ENCODE data around the gene NUP210.
"Not testable (repeated sequence)": the region's sequence is repeated elsewhere in the genome, so short reads cannot be mapped to it uniquely, and the experiment has no call there.

The NUP210 gene

GRCh38 chr3:13457593-13457992, 37.5 kb upstream of the NUP210 start:
- 90 to 95% methylated on average over 4 of the region's 4 CpGs for WGBS, 2 experiments (ENCODE audit: insufficient coverage in 2 of 2)
- no peaks in the 10 kb centered on the region for H3K36me3 ChIP-seq (ENCODE audit: control insufficient read depth, insufficient read depth, low read length)

GRCh38 chr3:13455644-13456043, 35.5 kb upstream of the NUP210 start:
- H3K9me3 ChIP-seq (ENCODE audit: control insufficient read depth, low read length), result no peaks in the 10 kb centered on the region
- H3K4me3 ChIP-seq (ENCODE audit: extremely low read depth, insufficient read depth, low read length, poor library complexity, severe bottlenecking), result no peak overlapping the region
- H3K27ac ChIP-seq (ENCODE audit: low read depth, low read length, severe bottlenecking), result no peak overlapping the region
- 94 to 97% methylated on average over 4 to 6 of the region's 6 CpGs for WGBS, 2 experiments (ENCODE audit: insufficient coverage in 2 of 2)
- H3K36me3 ChIP-seq (ENCODE audit: control insufficient read depth, insufficient read depth, low read length), result no peaks in the 10 kb centered on the region
- H3K4me1 ChIP-seq (ENCODE audit: control insufficient read depth, insufficient read depth, low read length, poor library complexity, severe bottlenecking), result no peaks in the 10 kb centered on the region

More at GRCh38 chr3:13457593-13457992, 37.5 kb upstream of the NUP210 start:
- H3K4me1 ChIP-seq (ENCODE audit: control insufficient read depth, insufficient read depth, low read length, poor library complexity, severe bottlenecking), result no peaks in the 10 kb centered on the region
- no peak overlapping the region for H3K27ac ChIP-seq (ENCODE audit: low read depth, low read length, severe bottlenecking)
- H3K4me3 ChIP-seq (ENCODE audit: extremely low read depth, insufficient read depth, low read length, poor library complexity, severe bottlenecking), result no peak overlapping the region
- no peaks in the 10 kb centered on the region for H3K9me3 ChIP-seq (ENCODE audit: control insufficient read depth, low read length)

DNA sequence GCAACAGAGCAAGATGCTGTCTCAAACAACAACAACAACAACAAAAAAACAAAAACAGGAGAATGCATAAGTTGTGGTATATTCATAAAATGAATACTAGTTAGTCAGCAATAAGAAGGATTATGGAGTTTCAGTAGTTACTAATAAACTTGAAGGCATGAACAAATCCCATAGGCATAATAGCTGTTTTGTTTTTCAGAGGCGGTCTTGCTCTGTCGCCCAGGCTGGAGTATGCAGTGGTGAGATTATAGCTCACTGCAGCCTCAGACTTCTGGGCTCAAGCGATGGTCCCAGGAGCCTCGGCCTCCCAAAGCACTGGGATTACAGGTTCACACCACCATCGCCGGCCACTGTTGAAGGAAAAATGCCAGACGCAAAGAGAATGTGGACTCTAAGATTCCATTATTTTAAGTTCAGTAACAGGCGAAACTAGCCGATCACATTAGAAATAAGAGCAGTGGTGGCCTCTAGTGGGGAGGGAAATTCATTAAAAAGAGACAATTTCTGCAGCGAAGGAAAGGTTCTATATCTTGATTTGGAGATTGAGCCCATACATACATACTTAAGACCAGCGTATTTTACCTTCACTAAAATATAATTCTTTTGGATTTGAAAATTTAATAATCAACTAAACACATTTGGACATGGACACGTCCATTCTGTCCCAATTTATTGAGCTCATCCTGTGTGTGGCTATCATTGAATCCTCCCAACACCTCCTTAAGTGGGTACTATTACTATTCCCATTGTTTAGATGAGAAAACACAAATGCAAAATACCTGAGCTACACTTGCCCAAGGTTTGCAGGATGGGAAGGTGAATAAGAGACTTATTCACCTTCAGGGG, 32.6 kb upstream of the NUP210 start:
- WGBS, 2 experiments (ENCODE audit: insufficient coverage in 2 of 2), result 48 to 51% methylated on average over 4 to 9 of the region's 12 CpGs
- H3K27ac ChIP-seq (ENCODE audit: low read depth, low read length, severe bottlenecking), result no peak overlapping the region

DNA sequence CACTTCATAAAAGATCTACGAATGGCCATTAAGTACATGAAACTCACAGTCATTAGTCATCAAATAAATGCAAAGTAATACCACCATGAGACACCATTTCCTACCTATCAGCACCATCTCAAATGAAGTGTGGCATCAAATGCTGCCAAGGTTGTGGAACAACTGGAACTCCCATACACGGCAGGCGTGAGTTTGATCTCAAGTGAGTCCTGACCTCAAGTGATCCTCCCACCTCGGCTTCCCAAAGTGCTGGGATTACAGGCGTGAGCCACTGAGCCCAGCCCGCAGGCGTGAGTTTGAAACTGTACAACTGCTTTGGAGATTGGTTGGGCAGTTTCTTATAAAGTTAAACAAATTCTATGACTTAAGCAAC, 31.2 kb upstream of the NUP210 start:
- Histone ChIP-seq H3K27ac (ENCODE audit: low read depth, low read length, severe bottlenecking) (peak overlapping the region; percentile 81), H3K4me3 (ENCODE audit: extremely low read depth, insufficient read depth, low read length, poor library complexity, severe bottlenecking) (peak overlapping the region; percentile 27), H3K9me3 (ENCODE audit: control insufficient read depth, low read length) (no peaks in the 10 kb centered on the region), H3K36me3 (ENCODE audit: control insufficient read depth, insufficient read depth, low read length) (no peaks in the 10 kb centered on the region), H3K4me1 (ENCODE audit: control insufficient read depth, insufficient read depth, low read length, poor library complexity, severe bottlenecking) (no peaks in the 10 kb centered on the region)
- 34 to 54% methylated on average over 2 to 3 of the region's 7 CpGs for WGBS, 2 experiments (ENCODE audit: insufficient coverage in 2 of 2)

More for the DNA sequence above, 32.6 kb upstream of the NUP210 start:
- Histone ChIP-seq H3K4me1 (ENCODE audit: control insufficient read depth, insufficient read depth, low read length, poor library complexity, severe bottlenecking) (no peaks in the 10 kb centered on the region), H3K4me3 (ENCODE audit: extremely low read depth, insufficient read depth, low read length, poor library complexity, severe bottlenecking) (no peak overlapping the region), H3K9me3 (ENCODE audit: control insufficient read depth, low read length) (no peaks in the 10 kb centered on the region), H3K36me3 (ENCODE audit: control insufficient read depth, insufficient read depth, low read length) (no peaks in the 10 kb centered on the region)

DNA sequence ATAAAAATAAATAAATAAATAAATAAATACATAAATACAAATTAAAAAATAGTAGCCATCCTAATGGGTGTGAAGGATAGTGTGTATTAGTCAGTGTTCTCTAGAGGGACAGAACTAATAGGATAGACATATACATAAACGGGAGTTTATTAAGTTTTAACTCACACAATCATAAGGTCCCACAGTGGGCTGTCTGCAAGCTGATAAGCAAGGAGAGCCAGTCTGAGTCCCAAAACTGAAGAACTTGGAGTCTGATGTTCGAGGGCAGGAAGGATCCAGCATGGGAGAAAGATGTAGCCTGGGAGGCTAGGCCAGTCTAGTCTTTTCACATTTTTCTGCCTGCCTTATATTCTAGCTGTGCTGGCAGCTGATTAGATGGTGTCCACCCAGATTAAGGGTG, 22.8 kb upstream of the NUP210 start:
- not testable (repeated sequence) for H3K27ac ChIP-seq (ENCODE audit: low read depth, low read length, severe bottlenecking); H3K9me3 ChIP-seq (ENCODE audit: control insufficient read depth, low read length); H3K4me1 ChIP-seq (ENCODE audit: control insufficient read depth, insufficient read depth, low read length, poor library complexity, severe bottlenecking); H3K4me3 ChIP-seq (ENCODE audit: extremely low read depth, insufficient read depth, low read length, poor library complexity, severe bottlenecking); H3K36me3 ChIP-seq (ENCODE audit: control insufficient read depth, insufficient read depth, low read length)
- 83 to 100% methylated on average over 1 of the region's 2 CpGs for WGBS, 2 experiments (ENCODE audit: insufficient coverage in 2 of 2)

DNA sequence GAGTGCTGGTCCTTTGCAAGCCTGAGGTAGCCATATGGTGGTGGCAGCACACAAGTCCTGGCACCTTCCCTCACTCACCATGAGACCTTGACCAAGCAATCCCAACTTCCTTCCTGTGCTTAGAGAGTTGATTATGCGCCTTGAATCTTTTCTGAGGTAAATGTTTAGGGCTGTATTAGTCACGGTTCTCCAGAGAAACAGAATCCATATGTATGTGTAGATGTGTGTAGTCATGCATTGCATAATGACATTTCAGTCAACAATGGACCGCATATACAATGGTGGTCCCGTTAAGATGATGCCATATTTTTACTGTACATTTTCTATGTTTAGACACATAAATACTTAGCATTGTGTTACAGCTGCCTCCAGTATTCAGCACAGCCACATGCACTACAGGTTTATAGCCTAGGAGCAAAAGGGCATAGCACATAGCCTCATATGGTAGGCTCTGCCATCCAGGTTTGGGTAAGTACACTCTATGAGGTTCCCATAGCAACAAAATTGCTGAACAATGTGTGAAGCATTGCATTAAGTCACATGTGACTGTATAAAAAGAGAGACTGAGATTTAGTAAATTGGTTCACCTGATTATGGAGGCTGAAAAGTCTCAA, 20.2 kb upstream of the NUP210 start:
- H3K36me3 ChIP-seq (ENCODE audit: control insufficient read depth, insufficient read depth, low read length), result no peaks in the 10 kb centered on the region
- 93 to 100% methylated on average over 1 to 2 of the region's 4 CpGs for WGBS, 2 experiments (ENCODE audit: insufficient coverage in 2 of 2)
- H3K27ac ChIP-seq (ENCODE audit: low read depth, low read length, severe bottlenecking), result no peak overlapping the region
- H3K4me3 ChIP-seq (ENCODE audit: extremely low read depth, insufficient read depth, low read length, poor library complexity, severe bottlenecking), result no peak overlapping the region
- no peaks in the 10 kb centered on the region for H3K9me3 ChIP-seq (ENCODE audit: control insufficient read depth, low read length)
- no peaks in the 10 kb centered on the region for H3K4me1 ChIP-seq (ENCODE audit: control insufficient read depth, insufficient read depth, low read length, poor library complexity, severe bottlenecking)

- WGBS, 2 experiments (ENCODE audit: insufficient coverage in 2 of 2), result 91 to 96% methylated on average over 4 of the region's 4 CpGs
- H3K4me3 ChIP-seq (ENCODE audit: extremely low read depth, insufficient read depth, low read length, poor library complexity, severe bottlenecking); H3K27ac ChIP-seq (ENCODE audit: low read depth, low read length, severe bottlenecking); H3K4me1 ChIP-seq (ENCODE audit: control insufficient read depth, insufficient read depth, low read length, poor library complexity, severe bottlenecking); H3K9me3 ChIP-seq (ENCODE audit: control insufficient read depth, low read length); H3K36me3 ChIP-seq (ENCODE audit: control insufficient read depth, insufficient read depth, low read length): not testable (repeated sequence)
Measured at GRCh38 chr3:13436213-13436612, 16.1 kb upstream of the NUP210 start.

DNA sequence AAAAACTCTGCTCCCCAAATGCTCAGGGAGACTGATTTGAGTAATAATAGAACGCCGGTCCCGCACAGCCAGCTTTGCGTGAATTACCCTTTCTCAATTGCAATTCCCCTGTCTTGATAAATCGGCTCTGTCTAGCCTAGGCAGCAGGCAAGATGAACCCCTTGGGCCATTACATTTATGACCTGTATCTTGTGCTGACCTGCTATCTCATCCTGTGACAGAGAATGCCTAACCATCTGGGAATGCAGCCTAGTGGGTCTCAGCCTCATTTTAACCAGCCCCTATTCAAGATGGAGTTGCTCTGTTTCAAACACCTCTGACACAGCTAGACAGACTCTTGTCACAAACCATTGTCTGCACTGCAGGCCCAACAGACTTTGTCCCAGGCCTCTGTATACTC, 13.8 kb upstream of the NUP210 start:
- H3K9me3 ChIP-seq (ENCODE audit: control insufficient read depth, low read length), result no peaks in the 10 kb centered on the region
- H3K4me3 ChIP-seq (ENCODE audit: extremely low read depth, insufficient read depth, low read length, poor library complexity, severe bottlenecking), result no peak overlapping the region
- 79 to 97% methylated on average over 5 of the region's 5 CpGs for WGBS, 2 experiments (ENCODE audit: insufficient coverage in 2 of 2)
- H3K36me3 ChIP-seq (ENCODE audit: control insufficient read depth, insufficient read depth, low read length), result no peaks in the 10 kb centered on the region
- no peak overlapping the region for H3K27ac ChIP-seq (ENCODE audit: low read depth, low read length, severe bottlenecking)
- no peaks in the 10 kb centered on the region for H3K4me1 ChIP-seq (ENCODE audit: control insufficient read depth, insufficient read depth, low read length, poor library complexity, severe bottlenecking)

- H3K36me3 ChIP-seq (ENCODE audit: control insufficient read depth, insufficient read depth, low read length), result no peaks in the 10 kb centered on the region
- WGBS, 2 experiments (ENCODE audit: insufficient coverage in 2 of 2), result 100% methylated on average over 1 of the region's 1 CpG; no CpG with 5 or more reads in 1 of the 2 experiments
- no peak overlapping the region for H3K27ac ChIP-seq (ENCODE audit: low read depth, low read length, severe bottlenecking)
- no peak overlapping the region for H3K4me3 ChIP-seq (ENCODE audit: extremely low read depth, insufficient read depth, low read length, poor library complexity, severe bottlenecking)
- H3K9me3 ChIP-seq (ENCODE audit: control insufficient read depth, low read length), result no peaks in the 10 kb centered on the region
- no peaks in the 10 kb centered on the region for H3K4me1 ChIP-seq (ENCODE audit: control insufficient read depth, insufficient read depth, low read length, poor library complexity, severe bottlenecking)
Measured at GRCh38 chr3:13432093-13432492, 12.0 kb upstream of the NUP210 start.

DNA sequence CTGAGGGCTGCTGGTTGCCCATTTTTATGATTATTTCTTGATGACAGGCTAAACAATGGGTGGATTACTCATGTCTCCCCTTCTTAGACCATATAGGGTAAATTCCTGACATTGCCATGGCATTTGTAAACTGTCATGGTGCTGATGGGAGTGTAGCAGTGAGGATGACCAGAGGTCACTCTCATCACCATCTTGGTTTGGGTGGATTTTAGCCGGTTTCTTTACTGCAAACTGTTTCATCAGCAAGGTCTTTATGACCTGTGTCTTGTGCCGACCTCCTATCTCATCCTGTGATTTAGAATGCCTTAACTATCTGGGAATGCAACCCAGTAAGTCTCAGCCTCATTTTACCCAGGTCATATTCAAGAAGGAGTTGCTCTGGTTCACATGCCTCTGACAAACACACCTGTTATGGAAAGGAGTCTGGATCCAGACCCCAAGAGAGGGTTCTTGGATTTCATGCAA, 10.3 kb upstream of the NUP210 start:
- H3K36me3 ChIP-seq (ENCODE audit: control insufficient read depth, insufficient read depth, low read length); H3K4me3 ChIP-seq (ENCODE audit: extremely low read depth, insufficient read depth, low read length, poor library complexity, severe bottlenecking): not testable (repeated sequence)
- WGBS, 2 experiments (ENCODE audit: insufficient coverage in 2 of 2), result 90 to 94% methylated on average over 2 of the region's 2 CpGs

More for the DNA sequence above, 10.3 kb upstream of the NUP210 start:
- not testable (repeated sequence) for H3K27ac ChIP-seq (ENCODE audit: low read depth, low read length, severe bottlenecking); H3K9me3 ChIP-seq (ENCODE audit: control insufficient read depth, low read length); H3K4me1 ChIP-seq (ENCODE audit: control insufficient read depth, insufficient read depth, low read length, poor library complexity, severe bottlenecking)

Measured in mesodermal cell (in vitro differentiated cells).